Testis (tissue), 3 donors: ENCODE measurements around the gene SAMM50. TPM values are rescaled to one million over a fixed set of nuclear protein-coding genes. Genes with fewer than 3 reads are reported as not detected.

Experiments used
- DNase-seq: peaks from one replicate; pipeline ENCODE4 v3.0.0-alpha.2; 2019
- H3K27ac ChIP-seq, 2 donors: fragments of 200-600 bp; sonication (generic); one replicate each; pipeline ENCODE4 v1.5.1; 2019
- H3K27me3 ChIP-seq: fragments of 200-600 bp; sonication (generic); one replicate; pipeline ENCODE4 v1.5.1; 2019
- H3K36me3 ChIP-seq: fragments of 200-600 bp; sonication (generic); one replicate; pipeline ENCODE4 v1.5.1; 2017; ENCODE audit warnings: low read depth; ENCODE audit errors: missing control alignments
- H3K4me1 ChIP-seq: fragments of 200-600 bp; sonication (generic); one replicate; pipeline ENCODE4 v1.5.1; 2019
- H3K4me3 ChIP-seq, 2 donors: fragments of 200-600 bp; sonication (generic); one replicate each; pipeline ENCODE4 v1.5.1; 2017 to 2019
- H3K9me3 ChIP-seq: fragments of 200-600 bp; sonication (generic); one replicate; pipeline ENCODE4 v1.5.1; 2017
- CTCF ChIP-seq, 3 experiments: fragments of 450-650 bp in 2 of 3; fragments of 200-600 bp in 1 of 3; sonication (generic) in 1 of 3; IDR thresholded peaks; one replicate each; pipeline ENCODE4 v1.5.1; 2016 to 2019; ENCODE audit warnings: antibody characterized with exemption in 3 of 3, mild to moderate bottlenecking in 2 of 3, moderate library complexity in 1 of 3
- POLR2A ChIP-seq: fragments of 450-650 bp; IDR thresholded peaks from one replicate; pipeline ENCODE4 v1.6.1; 2017; ENCODE audit warnings: antibody characterized with exemption, mild to moderate bottlenecking, moderate library complexity
- WGBS, 2 donors: methylation state at CpG; one replicate each; pipeline ENCODE4 v1.1.5; 2018; 5-methylcytosine and 5-hydroxymethylcytosine counted together
- intact Hi-C: fragments of 100-400 bp; cut with DNase I; formaldehyde crosslinking; loops from one replicate; pipeline ENCODE4 v1.15.1; 2023; ENCODE audit warnings: low total_unique reads
- polyA plus RNA-seq: library from polyadenylated mRNA; stranded (reverse); fragments of 350-450 nt; fragmentation: Illumina TruSeq; extraction: RNeasy Lipid Tissue Mini Kit (QIAGEN cat#74804); gene quantifications from one replicate; pipeline ENCODE4 v1.2.3, GENCODE V29; 2014; ENCODE audit warnings: low read depth, low replicate concordance; ENCODE audit not compliant: insufficient read depth
- total RNA-seq, 2 donors: library from RNA; depleted of rRNA; stranded (reverse); fragments of >200 nt; gene quantifications; one replicate each; pipeline ENCODE4 v1.2.3, GENCODE V29; 2016

Gene SAMM50
- total and polyA plus RNA-seq, 3 donors from 2014 or later: 41.5 to 71.1 (median 50.3) TPM

- 0% methylated on average over 9 to 12 of the region's 13 CpGs for WGBS, 2 donors
- Histone ChIP-seq H3K27ac (no peak overlapping the region), H3K9me3 (no peaks in the 10 kb centered on the region), H3K4me1 (peaks cover 6% of the 10 kb centered on the region), H3K4me3 (peak overlapping the region; percentile 44 to 74), H3K36me3 (no peaks in the 10 kb centered on the region), H3K27me3 (no peaks in the 10 kb centered on the region)
- DNase-seq: no peak
- intact Hi-C loops: no loop called here
- TF ChIP-seq POLR2A (no peak), CTCF (IDR thresholded peaks at IDR 0.05) (no peak)
Observed at GRCh38 chr22:43923191-43923590, 32.1 kb upstream of the SAMM50 start.

- Histone ChIP-seq H3K27ac (no peak within 1 kb of the TSS), H3K9me3 (no peaks in the 10 kb centered on the region), H3K27me3 (no peaks in the 10 kb centered on the region), H3K4me3 (peak within 1 kb of the TSS; percentile 44 to 74), H3K4me1 (peaks cover 6% of the 10 kb centered on the region), H3K36me3 (no peaks in the 10 kb centered on the region)
- intact Hi-C loops: no loop called here
- WGBS, 2 donors: 1% methylated on average over 34 of the region's 100 CpGs; no CpG with 5 or more reads in 1 of the 2 donors
- no peak for TF ChIP-seq POLR2A
- no peak for TF ChIP-seq CTCF (IDR thresholded peaks at IDR 0.05)
- peak; percentile 96 for DNase-seq
Observed at GRCh38 chr22:43923631-43924464, 31.4 kb upstream of the SAMM50 start, which contains the start of gene PNPLA3. Gene PNPLA3 (plus strand): TSS chr22:43923805. CDS start chr22:43923912, 107 bp downstream.

GRCh38 chr22:43924877-43925276, 30.4 kb upstream of the SAMM50 start:
- Histone ChIP-seq H3K9me3 (no peaks in the 10 kb centered on the region), H3K27ac (no peak overlapping the region), H3K27me3 (no peaks in the 10 kb centered on the region), H3K36me3 (no peaks in the 10 kb centered on the region), H3K4me1 (peaks cover 6% of the 10 kb centered on the region), H3K4me3 (no peak overlapping the region)
- TF ChIP-seq CTCF (IDR thresholded peaks at IDR 0.05): no peak
- TF ChIP-seq POLR2A: no peak
- intact Hi-C loops: no loop called here
- DNase-seq: no peak
- WGBS, 2 donors: 50 to 55% methylated on average over 5 to 7 of the region's 7 CpGs

GRCh38 chr22:43925433-43926348, 29.6 kb upstream of the SAMM50 start:
- Histone ChIP-seq H3K27me3 (no peaks in the 10 kb centered on the region), H3K27ac (no peak overlapping the region), H3K4me3 (no peak overlapping the region), H3K9me3 (no peaks in the 10 kb centered on the region), H3K4me1 (peaks cover 6% of the 10 kb centered on the region), H3K36me3 (no peaks in the 10 kb centered on the region)
- 58 to 64% methylated on average over 4 to 6 of the region's 6 CpGs for WGBS, 2 donors
- DNase-seq: no peak
- TF ChIP-seq POLR2A (no peak), CTCF (IDR thresholded peaks at IDR 0.05) (no peak)
- intact Hi-C loops: no loop called here
